ENCODE data around the gene CISH.

GRCh38 chr3:50604110-50604621, 7.4 kb downstream of the CISH start:
- TF ChIP-seq ZNF764 (CRISPR knock-in tag; IDR thresholded peaks at IDR 0.05; ENCODE audit: low read depth) (no peak), CREB1 (IDR thresholded peaks at IDR 0.05) (no peak), CREB1 (CRISPR knock-in tag; IDR thresholded peaks at IDR 0.05) (no peak), CTCF (IDR thresholded peaks at IDR 0.05 in 2 of 3, conservative IDR thresholded peaks at IDR 0.05 in 1 of 3; ENCODE audit: insufficient read depth in 2 of 3, low read depth in 1 of 3, low read length in 3 of 3) (no peak), ZNF24 (IDR thresholded peaks at IDR 0.05) (no peak), IRF9 (tag; IDR thresholded peaks at IDR 0.05) (no peak), EZH2 (IDR thresholded peaks at IDR 0.05; ENCODE audit: borderline replicate concordance, low read depth, low read length) (no peak), POLR2AphosphoS5 (IDR thresholded peaks at IDR 0.05; ENCODE audit: control insufficient read depth, insufficient read depth, low read depth, low read length) (0 out of 2 replicates have a peak, but pooled peaks have one; percentile 18), ZBTB49 (CRISPR knock-in tag; IDR thresholded peaks at IDR 0.05; ENCODE audit: borderline replicate concordance) (no peak), AFF4 (CRISPR knock-in tag; IDR thresholded peaks at IDR 0.05) (no peak), RFX5 (IDR thresholded peaks at IDR 0.05; ENCODE audit: low read depth, low read length) (no peak)

All from K562 (cell line).